ENCODE data around the gene COL7A1. TPM values are rescaled to one million over a fixed set of nuclear protein-coding genes. Genes with fewer than 3 reads are reported as not detected.

Gene COL7A1
- total and polyA plus RNA-seq, 2 of the 8 experiments (the other 6 are each of a cell fraction or from before 2014, with no cell fraction given): 10.7 to 13.9 TPM

- no peak for DNase-seq (ENCODE audit: low read depth in 1 of 2, low spot score in 2 of 2)
- Histone ChIP-seq H3K4me3 (ENCODE audit: extremely low read depth in 1 of 4, insufficient read depth in 2 of 4, low read depth in 3 of 4, low read length in 4 of 4) (peak overlapping the region; percentile 75 to 84 (median 84)), H2BK5ac (ENCODE audit: low read depth, low read length) (peak overlapping the region; percentile 90), H2BK20ac (ENCODE audit: low read length) (no peak overlapping the region), H3K27ac (ENCODE audit: low read depth, low read length) (peak overlapping the region; percentile 58; the same call in 1 of the 2 replicates), H3K4me1 (replicated peaks in 1 of 4; ENCODE audit: control insufficient read depth in 3 of 4, insufficient read depth in 4 of 4, low read length in 3 of 4) (peaks cover 3 to 6% (median 5%) of the 10 kb centered on the region in 4 experiments), H3K56ac (replicated peaks; ENCODE audit: insufficient read length, low read depth, low read length) (peak overlapping the region; percentile 87), H4K91ac (replicated peaks; ENCODE audit: insufficient read length, low read length) (peak overlapping the region; percentile 83), H3K14ac (ENCODE audit: insufficient read length) (no peak overlapping the region), H4K20me1 (replicated peaks in 1 of 2; ENCODE audit: control insufficient read depth in 1 of 2, insufficient read depth in 2 of 2, low read length in 2 of 2) (peaks cover 3 to 26% of the 10 kb centered on the region in 2 experiments), H3K36me3 (ENCODE audit: control insufficient read depth in 2 of 4, insufficient read depth in 4 of 4, low read length in 3 of 4) (peaks cover 3 to 32% (median 18%) of the 10 kb centered on the region in 4 experiments; a peak in 6 of 8 replicates), H2AK5ac (ENCODE audit: low read depth, low read length) (no peak overlapping the region), H2AFZ (ENCODE audit: low read length) (0 out of 2 replicates have a peak overlapping the region, but pooled peaks have one; percentile 10), H3K23ac (ENCODE audit: insufficient read length) (no peak overlapping the region), H3K79me1 (ENCODE audit: low read depth, low read length) (peaks cover 7% of the 10 kb centered on the region), H2BK15ac (ENCODE audit: low read length) (no peak overlapping the region; the same call in 1 of the 2 replicates), H3K27me3 (replicated peaks in 1 of 4; ENCODE audit: control insufficient read depth in 3 of 4, extremely low read depth in 1 of 4, insufficient read depth in 3 of 4, low read length in 3 of 4) (no peaks in the 10 kb centered on the region; a peak in 1 of 7 replicates), H3K9ac (replicated peaks in 1 of 4; ENCODE audit: extremely low read depth in 1 of 4, low read depth in 3 of 4, low read length in 3 of 4) (peak overlapping the region in 2 of 4 experiments; percentile 42 to 56; a peak in 2 of 7 replicates), H4K5ac (ENCODE audit: insufficient read length, low read depth, low read length) (peak overlapping the region; percentile 78), H3K23me2 (ENCODE audit: low read depth, low read length) (peaks cover 2% of the 10 kb centered on the region; the same call in 1 of the 2 replicates), H3K9me3 (ENCODE audit: insufficient read depth in 2 of 2, low read depth in 1 of 2, low read length in 1 of 2) (no peaks in the 10 kb centered on the region), H3K79me2 (ENCODE audit: control insufficient read depth in 1 of 2, insufficient read depth in 2 of 2, low read length in 2 of 2) (peaks cover 0 to 9% of the 10 kb centered on the region in 2 experiments; a peak in 1 of 4 replicates), H2BK120ac (replicated peaks; ENCODE audit: low read depth, low read length) (no peak overlapping the region), H2BK12ac (ENCODE audit: low read depth, low read length) (no peak overlapping the region; the same call in 1 of the 2 replicates), H3K18ac (ENCODE audit: extremely low read depth, low read length) (peak overlapping the region; percentile 78), H3K4me2 (ENCODE audit: insufficient read depth in 1 of 2, low read depth in 2 of 2, low read length in 2 of 2) (peak overlapping the region; percentile 38 to 79), H3K4ac (replicated peaks; ENCODE audit: insufficient read length, low read depth, low read length) (peak overlapping the region; percentile 27), H4K8ac (ENCODE audit: extremely low read depth, insufficient read depth, low read length) (peak overlapping the region; percentile 76; the same call in 1 of the 2 replicates)
- CTCF ChIA-PET (ENCODE audit: partially characterized antibody): interaction anchor here (0.6 to 5.8 kb wide), 31 partner anchors 10 to 447 kb away, joined by 3 to 49 read pairs (median 4); partner anchors contain the start of genes CDC25A, CELSR3, PFKFB4 and TMEM89
- no peak for FAIRE-seq
- POLR2A ChIA-PET (ENCODE audit: partially characterized antibody): interaction anchor here (0.5 to 9.8 kb wide), 24 partner anchors 9 to 385 kb away, joined by 3 to 111 read pairs (median 4); partner anchors contain the start of genes CELSR3, IP6K2, PFKFB4 and TMEM89
- 44% methylated on average over 10 of the region's 10 CpGs; no CpG with 5 or more reads in 1 of the 2 experiments for WGBS, 2 experiments (ENCODE audit: extremely low coverage in 1 of 2, insufficient coverage in 1 of 2, insufficient read length in 1 of 2, insufficient replicate concordance in 2 of 2, low coverage in 1 of 2, low lambda C conversion rate in 2 of 2, missing lambda C conversion rate in 1 of 2)
- TF ChIP-seq CHD2 (IDR thresholded peaks at IDR 0.05; ENCODE audit: low read length): no peak
- TF ChIP-seq CEBPB (IDR thresholded peaks at IDR 0.05; ENCODE audit: low read depth, low read length): no peak
- no peak for TF ChIP-seq RFX5 (IDR thresholded peaks at IDR 0.05; ENCODE audit: borderline replicate concordance, low read depth, low read length)
- no peak for TF ChIP-seq BACH1 (IDR thresholded peaks at IDR 0.05; ENCODE audit: low read length)
Observed at GRCh38 chr3:48636149-48636655, 41.1 kb upstream of the COL7A1 start.

Measured in H1 (cell line).